ENCODE data around the gene GOLPH3. TPM values are rescaled to one million over a fixed set of nuclear protein-coding genes. Genes with fewer than 3 reads are reported as not detected.

GOLPH3 gene
- total and polyA plus RNA-seq, 2 of the 4 experiments (the other 2 are of a cell fraction): 38.2 to 41.3 TPM

- Histone ChIP-seq H2BK5ac (ENCODE audit: low read depth, low read length, poor library complexity, severe bottlenecking) (no peak overlapping the region), H3K14ac (replicated peaks; ENCODE audit: low read depth, low read length) (no peak overlapping the region), H2AK5ac (ENCODE audit: low read depth, low read length) (no peak overlapping the region), H3K27ac (ENCODE audit: insufficient read depth, low read length) (no peak overlapping the region), H3K4ac (ENCODE audit: low read depth, low read length) (no peak overlapping the region), H3K79me1 (ENCODE audit: low read depth in 1 of 2, low read length in 2 of 2) (peaks cover 23 to 43% of the 10 kb centered on the region in 2 experiments), H3K4me1 (ENCODE audit: control insufficient read depth, insufficient read depth, low read length) (no peaks in the 10 kb centered on the region), H4K8ac (ENCODE audit: low read depth in 2 of 2, low read length in 2 of 2) (no peak overlapping the region), H2BK20ac (ENCODE audit: low read depth, low read length) (no peak overlapping the region), H4K20me1 (ENCODE audit: insufficient read depth, low read length) (peaks cover 13% of the 10 kb centered on the region), H4K91ac (ENCODE audit: insufficient read depth, low read depth, low read length) (no peak overlapping the region), H3K9ac (ENCODE audit: low read depth, low read length) (no peak overlapping the region), H2AFZ (replicated peaks; ENCODE audit: low read length, poor library complexity) (no peak overlapping the region), H3K4me2 (ENCODE audit: low read depth, low read length) (no peak overlapping the region), H4K5ac (ENCODE audit: low read depth, low read length) (no peak overlapping the region), H3K18ac (ENCODE audit: low read depth, low read length) (no peak overlapping the region), H3K4me3 (ENCODE audit: insufficient read depth, low read depth, low read length) (no peak overlapping the region), H3K36me3 (ENCODE audit: control insufficient read depth, insufficient read depth, low read length) (peaks cover 39% of the 10 kb centered on the region), H3K9me3 (ENCODE audit: control insufficient read depth, insufficient read depth, low read length) (no peaks in the 10 kb centered on the region), H3K23ac (ENCODE audit: low read depth, low read length) (no peak overlapping the region), H2BK15ac (ENCODE audit: low read depth, low read length) (no peak overlapping the region), H3K9me1 (ENCODE audit: insufficient read depth, low read length) (peaks cover 7% of the 10 kb centered on the region; the same call in 1 of the 2 replicates), H3K56ac (ENCODE audit: extremely low read depth, insufficient read depth, low read length) (no peak overlapping the region), H2BK120ac (ENCODE audit: low read depth, low read length) (no peak overlapping the region), H3K27me3 (ENCODE audit: control insufficient read depth, insufficient read depth, low read length) (no peaks in the 10 kb centered on the region), H2AK9ac (replicated peaks; ENCODE audit: low read depth, low read length, poor library complexity) (no peak overlapping the region)
- BruUV-seq (replicated peaks): no TSS peak
- intact Hi-C loops (cut with micrococcal nuclease) (no loop called here), in situ Hi-C loops (cut with MboI; ENCODE audit: low sequenced_read_pairs) (no loop called here), dilution Hi-C loops (cut with HindIII; ENCODE audit: low sequenced_read_pairs, unreplicated experiment) (no loop called here)
- TF ChIP-seq CHD1 (IDR thresholded peaks at IDR 0.05; ENCODE audit: low read depth, low read length) (no peak), MXI1 (IDR thresholded peaks at IDR 0.05; ENCODE audit: borderline replicate concordance, low read depth, low read length) (no peak), CEBPB (IDR thresholded peaks at IDR 0.05; ENCODE audit: low read depth, low read length) (no peak), BHLHE40 (IDR thresholded peaks at IDR 0.05; ENCODE audit: low read depth, low read length) (no peak)
- TF ChIP-seq, protein P1, sequence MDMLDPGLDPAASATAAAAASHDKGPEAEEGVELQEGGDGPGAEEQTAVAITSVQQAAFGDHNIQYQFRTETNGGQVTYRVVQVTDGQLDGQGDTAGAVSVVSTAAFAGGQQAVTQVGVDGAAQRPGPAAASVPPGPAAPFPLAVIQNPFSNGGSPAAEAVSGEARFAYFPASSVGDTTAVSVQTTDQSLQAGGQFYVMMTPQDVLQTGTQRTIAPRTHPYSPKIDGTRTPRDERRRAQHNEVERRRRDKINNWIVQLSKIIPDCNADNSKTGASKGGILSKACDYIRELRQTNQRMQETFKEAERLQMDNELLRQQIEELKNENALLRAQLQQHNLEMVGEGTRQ (IDR thresholded peaks at IDR 0.05; ENCODE audit: low read depth, low read length): no peak
- no CpG with 5 or more reads among the region's 10 CpGs for WGBS, 2 experiments (ENCODE audit: extremely low coverage in 2 of 2, insufficient read length in 1 of 2)
- ATAC-seq (ENCODE audit: low read depth): no peak
- ChIA-PET POLR2A (ENCODE audit: unreplicated experiment) (no interaction called here), CTCF (no interaction called here)
- peak; percentile 20 for DNase-seq
Observed at GRCh38 chr5:32109236-32109635, 64.9 kb downstream of the GOLPH3 start.

Data from IMR-90 (cell line).